Measurements from ENCODE around the gene NUMB. TPM values are rescaled to one million over a fixed set of nuclear protein-coding genes. Genes with fewer than 3 reads are reported as not detected.

NUMB gene
- total RNA-seq, 3 donors from 2014 or later (not counting 1 experiment from before 2014, with no cell fraction given): 50.0 to 67.4 (median 56.3) TPM

GRCh38 chr14:73289308-73289707, 169.0 kb downstream of the NUMB start:
- no peaks in the 10 kb centered on the region for H3K27me3 Mint-ChIP-seq (ENCODE audit: low read depth in 2 of 2)
- no peak for TF ChIP-seq CTCF (IDR thresholded peaks at IDR 0.05)
- DNase-seq: no peak
- Histone ChIP-seq H3K36me3 (ENCODE audit: control insufficient read depth, insufficient read depth, low read length) (peaks cover 21% of the 10 kb centered on the region), H3K9me3 (ENCODE audit: control insufficient read depth, insufficient read depth, low read length) (no peaks in the 10 kb centered on the region), H3K4me1 (ENCODE audit: control insufficient read depth, insufficient read depth, low read length) (no peaks in the 10 kb centered on the region), H3K27ac (ENCODE audit: low read length) (no peak overlapping the region), H3K27me3 (ENCODE audit: control insufficient read depth, insufficient read depth, low read length) (no peaks in the 10 kb centered on the region), H3K4me3 (ENCODE audit: low read length) (no peak overlapping the region)
- peak overlapping the region in 1 of 2 donors; percentile 21 for H3K27ac Mint-ChIP-seq
- no peak for ATAC-seq
- WGBS (ENCODE audit: insufficient coverage): 21% methylated on average over 3 of the region's 3 CpGs
- H3K9me3 Mint-ChIP-seq: no peaks in the 10 kb centered on the region
- H3K4me1 Mint-ChIP-seq: no peaks in the 10 kb centered on the region
- peaks cover under 1% of the 10 kb centered on the region for H3K36me3 Mint-ChIP-seq
- intact Hi-C loops (cut with micrococcal nuclease): no loop called here
- H3K4me3 Mint-ChIP-seq: no peak overlapping the region

- TF ChIP-seq CTCF (IDR thresholded peaks at IDR 0.05): no peak
- WGBS (ENCODE audit: insufficient coverage): 98% methylated on average over 5 of the region's 5 CpGs
- Mint-ChIP-seq H3K4me3 (no peak overlapping the region), H3K4me1 (peaks cover 2 to 8% of the 10 kb centered on the region in 2 donors), H3K9me3 (no peaks in the 10 kb centered on the region), H3K36me3 (peaks cover 17% of the 10 kb centered on the region), H3K27ac (no peak overlapping the region), H3K27me3 (ENCODE audit: low read depth in 2 of 2) (no peaks in the 10 kb centered on the region)
- Histone ChIP-seq H3K4me1 (ENCODE audit: control insufficient read depth, insufficient read depth, low read length) (no peaks in the 10 kb centered on the region), H3K27me3 (ENCODE audit: control insufficient read depth, insufficient read depth, low read length) (no peaks in the 10 kb centered on the region), H3K9me3 (ENCODE audit: control insufficient read depth, insufficient read depth, low read length) (no peaks in the 10 kb centered on the region), H3K4me3 (ENCODE audit: low read length) (no peak overlapping the region), H3K27ac (ENCODE audit: low read length) (no peak overlapping the region), H3K36me3 (ENCODE audit: control insufficient read depth, insufficient read depth, low read length) (peaks cover 43% of the 10 kb centered on the region)
- ATAC-seq (no peak), DNase-seq (no peak)
- intact Hi-C loops (cut with micrococcal nuclease): no loop called here
Observed at GRCh38 chr14:73287071-73287470, 171.3 kb downstream of the NUMB start.

GRCh38 chr14:73286598-73286997, 171.7 kb downstream of the NUMB start:
- intact Hi-C loops (cut with micrococcal nuclease): no loop called here
- Histone ChIP-seq H3K9me3 (ENCODE audit: control insufficient read depth, insufficient read depth, low read length) (no peaks in the 10 kb centered on the region), H3K4me1 (ENCODE audit: control insufficient read depth, insufficient read depth, low read length) (no peaks in the 10 kb centered on the region), H3K36me3 (ENCODE audit: control insufficient read depth, insufficient read depth, low read length) (peaks cover 46% of the 10 kb centered on the region), H3K27me3 (ENCODE audit: control insufficient read depth, insufficient read depth, low read length) (no peaks in the 10 kb centered on the region), H3K4me3 (ENCODE audit: low read length) (no peak overlapping the region), H3K27ac (ENCODE audit: low read length) (no peak overlapping the region)
- no peak overlapping the region for H3K4me3 Mint-ChIP-seq
- H3K9me3 Mint-ChIP-seq: no peaks in the 10 kb centered on the region
- peaks cover 22% of the 10 kb centered on the region for H3K36me3 Mint-ChIP-seq
- H3K4me1 Mint-ChIP-seq: peaks cover 6 to 13% of the 10 kb centered on the region in 2 donors
- TF ChIP-seq CTCF (IDR thresholded peaks at IDR 0.05): no peak
- no peaks in the 10 kb centered on the region for H3K27me3 Mint-ChIP-seq (ENCODE audit: low read depth in 2 of 2)
- no peak for DNase-seq
- H3K27ac Mint-ChIP-seq: no peak overlapping the region
- 100% methylated on average over 1 of the region's 2 CpGs for WGBS (ENCODE audit: insufficient coverage)
- ATAC-seq: no peak

- no peak overlapping the region for H3K4me3 ChIP-seq (ENCODE audit: low read length)
- peaks cover 23% of the 10 kb centered on the region for H3K36me3 Mint-ChIP-seq
- H3K27me3 Mint-ChIP-seq (ENCODE audit: low read depth in 2 of 2): no peaks in the 10 kb centered on the region
- DNase-seq: no peak
- H3K4me3 Mint-ChIP-seq: no peak overlapping the region
- no peaks in the 10 kb centered on the region for H3K9me3 ChIP-seq (ENCODE audit: control insufficient read depth, insufficient read depth, low read length)
- H3K4me1 Mint-ChIP-seq: peaks cover 6 to 13% of the 10 kb centered on the region in 2 donors
- TF ChIP-seq CTCF (IDR thresholded peaks at IDR 0.05): no peak
- H3K4me1 ChIP-seq (ENCODE audit: control insufficient read depth, insufficient read depth, low read length): no peaks in the 10 kb centered on the region
- WGBS (ENCODE audit: insufficient coverage): no CpG with 5 or more reads among the region's 1 CpG
- ATAC-seq: no peak
- intact Hi-C loops (cut with micrococcal nuclease): no loop called here
- peaks cover 51% of the 10 kb centered on the region for H3K36me3 ChIP-seq (ENCODE audit: control insufficient read depth, insufficient read depth, low read length)
- no peak overlapping the region for H3K27ac ChIP-seq (ENCODE audit: low read length)
- H3K27me3 ChIP-seq (ENCODE audit: control insufficient read depth, insufficient read depth, low read length): no peaks in the 10 kb centered on the region
- H3K9me3 Mint-ChIP-seq: no peaks in the 10 kb centered on the region
- H3K27ac Mint-ChIP-seq: no peak overlapping the region
Observed at GRCh38 chr14:73285979-73286378, 172.4 kb downstream of the NUMB start.

Measured in natural killer cell (primary cell).